K562 (cell line): ENCODE data around the gene RIPOR1. TPM values are rescaled to one million over a fixed set of nuclear protein-coding genes. Genes with fewer than 3 reads are reported as not detected.
A peak's percentile ranks its signal among the peaks of the same experiment; 100 is the strongest.

Source experiments
- DNMT1 ChIP-seq: fragments of 450-650 bp; IDR thresholded peaks from 2 replicates; pipeline ENCODE4 v1.6.1; 2016; ENCODE audit warnings: antibody characterized with exemption, mild to moderate bottlenecking
- E2F5 ChIP-seq: sonication (generic); formaldehyde crosslinking; IDR thresholded peaks from 2 replicates; pipeline ENCODE4 v1.8.0; 2022; ENCODE audit warnings: mild to moderate bottlenecking, missing genetic modification reagents
- HNRNPK ChIP-seq: fragments of 200-400 bp; formaldehyde crosslinking; IDR thresholded peaks from one replicate; pipeline ENCODE4 v1.6.1; 2018; ENCODE audit warnings: mild to moderate bottlenecking, low read depth, low read length; ENCODE audit not compliant: poor library complexity, severe bottlenecking
- KLF1 ChIP-seq: fragments of 450-650 bp; IDR thresholded peaks from 2 replicates; pipeline ENCODE4 v1.6.1; 2016; ENCODE audit warnings: missing genetic modification characterization, missing compliant biosample characterization
- NR4A1 ChIP-seq, 2 experiments: fragments of 250-450 bp in 1 of 2; fragments of 450-650 bp in 1 of 2; sonication (Bioruptor Pico) in 1 of 2; IDR thresholded peaks; 2 replicates each; pipeline versions ENCODE4 v1.4.0 to v1.6.1; 2016 to 2020; ENCODE audit warnings: mild to moderate bottlenecking in 2 of 2, missing compliant biosample characterization in 1 of 2, missing genetic modification characterization in 1 of 2, moderate library complexity in 1 of 2
- PHF21A ChIP-seq: fragments of 450-650 bp; IDR thresholded peaks from 2 replicates; pipeline ENCODE4 v1.6.1; 2017; ENCODE audit warnings: low read depth, borderline replicate concordance
- POLR2AphosphoS5 ChIP-seq: IDR thresholded peaks from 2 replicates; pipeline ENCODE4 v1.6.1; 2011; ENCODE audit warnings: mild to moderate bottlenecking, low read depth, low read length, moderate library complexity; ENCODE audit not compliant: control insufficient read depth, insufficient read depth
- PRPF4 ChIP-seq: fragments of 200-400 bp; formaldehyde crosslinking; IDR thresholded peaks from one replicate; pipeline ENCODE4 v1.6.1; 2017; ENCODE audit warnings: low read length, low read depth, mild to moderate bottlenecking; ENCODE audit not compliant: insufficient read depth, poor library complexity, severe bottlenecking
- TFAM ChIP-seq: fragments of 250-450 bp; sonication (Bioruptor Pico); conservative IDR thresholded peaks from 2 replicates; pipeline ENCODE4 v1.5.0; 2021; ENCODE audit warnings: mild to moderate bottlenecking, moderate library complexity
- TGIF2 ChIP-seq: sonication (generic); formaldehyde crosslinking; IDR thresholded peaks from 2 replicates; pipeline ENCODE4 v1.8.1; 2022; ENCODE audit warnings: mild to moderate bottlenecking, missing genetic modification reagents, moderate library complexity
- UBTF ChIP-seq, 2 experiments: IDR thresholded peaks; 2 replicates each; pipeline ENCODE4 v1.6.1; 2012; ENCODE audit warnings: improper control_type of control experiment in 2 of 2, low read depth in 2 of 2, low read length in 2 of 2, borderline replicate concordance in 1 of 2
- ZBTB11 ChIP-seq, 3 experiments: fragments of 200-800 bp in 1 of 3; fragments of 250-450 bp in 1 of 3; fragments of 450-650 bp in 1 of 3; sonication (Bioruptor Pico) in 1 of 3; sonication (Bioruptor generic) in 1 of 3; formaldehyde crosslinking in 1 of 3; IDR thresholded peaks; 2 replicates each; pipeline versions ENCODE4 v1.6.1 to v1.8.0; 2016 to 2022; ENCODE audit warnings: mild to moderate bottlenecking in 2 of 3, missing genetic modification characterization in 2 of 3, missing compliant biosample characterization in 1 of 3, moderate library complexity in 1 of 3
- ZNF717 ChIP-seq: fragments of 250-450 bp; sonication (Bioruptor Pico); IDR thresholded peaks from 2 replicates; pipeline ENCODE4 v1.5.0; 2021
- polyA plus RNA-seq, 8 experiments: library from polyadenylated mRNA; depleted of rRNA in 4 of 8; stranded (reverse) in 5 of 8; unstranded in 3 of 8; fragments of >200 nt; fragmentation: Nextera tagmentation in 2 of 8; fragmentation: Illumina TruSeq in 1 of 8; extraction: Ambion mirVana in 2 of 8; extraction: Trizol in 1 of 8; gene quantifications; 2 replicates each; pipeline versions ENCODE4 v1.2.1 to v1.2.3, GENCODE V29; 2011 to 2014; ENCODE audit warnings: inconsistent platforms in 1 of 8, missing spikeins in 1 of 8
- total RNA-seq, 7 experiments: library from RNA; depleted of rRNA in 6 of 7; stranded (reverse); fragments of >200 nt in 6 of 7; fragmentation: Illumina TruSeq in 2 of 7; extraction: Trizol in 2 of 7; gene quantifications; 2 replicates each; pipeline versions ENCODE4 v1.2.1 to v1.2.3, GENCODE V29; 2011 to 2021; ENCODE audit warnings: low replicate concordance in 1 of 7
- TF ChIP-seq, protein P1 (sequence below): fragments of 450-650 bp; IDR thresholded peaks from 2 replicates; pipeline ENCODE4 v1.6.1; 2016; ENCODE audit warnings: borderline replicate concordance
- TF ChIP-seq, protein P2 (sequence below): fragments of 250-450 bp; sonication (Bioruptor Pico); IDR thresholded peaks from 2 replicates; pipeline ENCODE4 v1.5.0; 2020; ENCODE audit warnings: mild to moderate bottlenecking, borderline replicate concordance

Gene RIPOR1
- total and polyA plus RNA-seq, 9 of the 15 experiments (the other 6 are each of a cell fraction or from before 2014, with no cell fraction given): 0.36 to 31.1 (median 3.0) TPM

- TF ChIP-seq, protein P1, sequence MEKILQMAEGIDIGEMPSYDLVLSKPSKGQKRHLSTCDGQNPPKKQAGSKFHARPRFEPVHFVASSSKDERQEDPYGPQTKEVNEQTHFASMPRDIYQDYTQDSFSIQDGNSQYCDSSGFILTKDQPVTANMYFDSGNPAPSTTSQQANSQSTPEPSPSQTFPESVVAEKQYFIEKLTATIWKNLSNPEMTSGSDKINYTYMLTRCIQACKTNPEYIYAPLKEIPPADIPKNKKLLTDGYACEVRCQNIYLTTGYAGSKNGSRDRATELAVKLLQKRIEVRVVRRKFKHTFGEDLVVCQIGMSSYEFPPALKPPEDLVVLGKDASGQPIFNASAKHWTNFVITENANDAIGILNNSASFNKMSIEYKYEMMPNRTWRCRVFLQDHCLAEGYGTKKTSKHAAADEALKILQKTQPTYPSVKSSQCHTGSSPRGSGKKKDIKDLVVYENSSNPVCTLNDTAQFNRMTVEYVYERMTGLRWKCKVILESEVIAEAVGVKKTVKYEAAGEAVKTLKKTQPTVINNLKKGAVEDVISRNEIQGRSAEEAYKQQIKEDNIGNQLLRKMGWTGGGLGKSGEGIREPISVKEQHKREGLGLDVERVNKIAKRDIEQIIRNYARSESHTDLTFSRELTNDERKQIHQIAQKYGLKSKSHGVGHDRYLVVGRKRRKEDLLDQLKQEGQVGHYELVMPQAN: no peak
- TF ChIP-seq TGIF2 (CRISPR knock-in tag) (no peak), NR4A1 (CRISPR knock-in tag; IDR thresholded peaks at IDR 0.05) (no peak), NR4A1 (tag; IDR thresholded peaks at IDR 0.05) (no peak), POLR2AphosphoS5 (peak; percentile 48), UBTF (IDR thresholded peaks at IDR 0.05; ENCODE audit: borderline replicate concordance in 1 of 2, low read depth in 2 of 2, low read length in 2 of 2) (no peak), ZNF717 (CRISPR knock-in tag) (no peak), DNMT1 (no peak), TFAM (CRISPR knock-in tag) (no peak), E2F5 (CRISPR knock-in tag) (no peak), HNRNPK (no peak), KLF1 (tag) (no peak), PRPF4 (no peak), PHF21A (no peak), ZBTB11 (CRISPR knock-in tag; IDR thresholded peaks at IDR 0.05) (no peak)
- TF ChIP-seq, protein P2, sequence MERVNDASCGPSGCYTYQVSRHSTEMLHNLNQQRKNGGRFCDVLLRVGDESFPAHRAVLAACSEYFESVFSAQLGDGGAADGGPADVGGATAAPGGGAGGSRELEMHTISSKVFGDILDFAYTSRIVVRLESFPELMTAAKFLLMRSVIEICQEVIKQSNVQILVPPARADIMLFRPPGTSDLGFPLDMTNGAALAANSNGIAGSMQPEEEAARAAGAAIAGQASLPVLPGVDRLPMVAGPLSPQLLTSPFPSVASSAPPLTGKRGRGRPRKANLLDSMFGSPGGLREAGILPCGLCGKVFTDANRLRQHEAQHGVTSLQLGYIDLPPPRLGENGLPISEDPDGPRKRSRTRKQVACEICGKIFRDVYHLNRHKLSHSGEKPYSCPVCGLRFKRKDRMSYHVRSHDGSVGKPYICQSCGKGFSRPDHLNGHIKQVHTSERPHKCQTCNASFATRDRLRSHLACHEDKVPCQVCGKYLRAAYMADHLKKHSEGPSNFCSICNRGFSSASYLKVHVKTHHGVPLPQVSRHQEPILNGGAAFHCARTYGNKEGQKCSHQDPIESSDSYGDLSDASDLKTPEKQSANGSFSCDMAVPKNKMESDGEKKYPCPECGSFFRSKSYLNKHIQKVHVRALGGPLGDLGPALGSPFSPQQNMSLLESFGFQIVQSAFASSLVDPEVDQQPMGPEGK (CRISPR knock-in tag): no peak
Observed at GRCh38 chr16:67546761-67547422, 18.3 kb downstream of the RIPOR1 start (continued).
